DMS 273 (cell line): ENCODE measurements around the gene OGFOD3.

Experiments
- DNase-seq: peaks from one replicate; lab custom pipeline; 2025; ENCODE audit not compliant: unreplicated experiment; lab: John Stamatoyannopoulos, UW

The OGFOD3 gene

DNA sequence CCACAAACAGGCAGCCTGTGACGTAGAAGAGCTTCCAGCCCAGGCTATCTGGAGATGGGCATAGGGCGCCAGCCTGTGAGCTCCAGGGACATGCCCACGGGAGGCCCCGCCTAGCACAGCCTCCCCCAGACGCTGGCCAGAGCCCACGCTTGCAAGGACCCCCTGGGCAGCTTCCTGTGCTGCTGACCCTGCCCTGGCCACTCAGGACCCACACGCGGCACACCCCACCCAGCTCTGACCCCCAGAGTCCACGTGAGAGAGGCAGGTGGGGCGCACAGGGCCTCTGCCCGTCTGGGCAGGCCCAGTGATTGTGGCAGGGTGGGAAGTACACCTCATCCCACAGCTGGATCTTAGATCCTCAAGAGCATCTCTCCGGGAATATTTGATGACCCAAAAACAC lies 28.3 kb upstream of the OGFOD3 start:
- DNase-seq: no peak

GRCh38 chr17:82446124-82446523 lies 27.7 kb upstream of the OGFOD3 start:
- DNase-seq: no peak

DNA sequence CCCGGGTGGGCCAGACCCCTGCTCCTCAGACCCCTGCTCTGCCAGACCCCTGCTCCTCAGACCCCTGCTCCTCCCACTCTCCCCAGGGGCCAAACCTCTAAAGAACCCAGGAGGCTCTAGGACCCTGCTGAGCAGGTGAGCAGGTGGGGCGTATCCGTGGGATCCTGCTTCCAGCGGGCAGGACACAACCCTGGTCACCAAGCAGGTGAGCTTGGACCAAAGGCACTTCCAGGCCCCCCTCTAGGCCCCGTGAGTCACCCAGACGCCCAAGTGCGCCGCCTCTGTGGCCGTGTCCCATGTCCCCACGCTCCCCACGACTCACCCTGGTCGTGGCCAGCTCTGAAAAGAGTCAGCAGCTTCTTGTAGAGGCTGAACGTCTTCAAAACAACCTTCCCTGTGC lies 27.2 kb upstream of the OGFOD3 start:
- DNase-seq: no peak

- no peak for DNase-seq
Measured at GRCh38 chr17:82444941-82445521, 26.6 kb upstream of the OGFOD3 start.

DNA sequence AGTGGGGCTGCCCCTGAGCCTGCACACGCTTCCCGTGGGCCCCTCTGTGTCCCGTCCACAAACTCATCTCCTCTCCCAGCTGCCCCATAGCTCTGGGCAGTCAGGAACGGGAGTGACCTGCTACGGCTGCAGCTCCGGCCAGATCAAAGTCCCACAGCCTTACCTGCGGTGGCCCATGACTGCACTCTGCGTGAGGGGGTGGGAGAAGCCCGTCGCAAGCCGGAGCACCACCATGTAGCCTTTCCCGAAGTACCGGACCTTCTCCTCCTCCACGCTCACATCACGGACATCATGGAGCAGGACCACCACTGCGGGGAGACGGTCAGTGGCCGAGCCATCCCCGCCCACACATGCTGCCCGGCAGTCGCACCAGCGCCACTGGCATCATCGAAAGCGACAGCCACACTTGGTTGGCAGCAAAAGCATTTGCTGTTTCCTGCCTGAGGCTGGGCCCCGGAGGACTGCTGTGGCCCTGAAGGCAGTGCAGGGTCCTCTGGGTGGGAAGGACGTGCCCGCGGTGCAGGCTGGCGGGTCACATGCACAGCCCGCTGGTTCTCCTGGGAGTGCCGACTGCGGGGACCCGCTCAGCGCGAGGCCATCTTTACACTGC lies 26.0 kb upstream of the OGFOD3 start:
- DNase-seq: no peak

DNA sequence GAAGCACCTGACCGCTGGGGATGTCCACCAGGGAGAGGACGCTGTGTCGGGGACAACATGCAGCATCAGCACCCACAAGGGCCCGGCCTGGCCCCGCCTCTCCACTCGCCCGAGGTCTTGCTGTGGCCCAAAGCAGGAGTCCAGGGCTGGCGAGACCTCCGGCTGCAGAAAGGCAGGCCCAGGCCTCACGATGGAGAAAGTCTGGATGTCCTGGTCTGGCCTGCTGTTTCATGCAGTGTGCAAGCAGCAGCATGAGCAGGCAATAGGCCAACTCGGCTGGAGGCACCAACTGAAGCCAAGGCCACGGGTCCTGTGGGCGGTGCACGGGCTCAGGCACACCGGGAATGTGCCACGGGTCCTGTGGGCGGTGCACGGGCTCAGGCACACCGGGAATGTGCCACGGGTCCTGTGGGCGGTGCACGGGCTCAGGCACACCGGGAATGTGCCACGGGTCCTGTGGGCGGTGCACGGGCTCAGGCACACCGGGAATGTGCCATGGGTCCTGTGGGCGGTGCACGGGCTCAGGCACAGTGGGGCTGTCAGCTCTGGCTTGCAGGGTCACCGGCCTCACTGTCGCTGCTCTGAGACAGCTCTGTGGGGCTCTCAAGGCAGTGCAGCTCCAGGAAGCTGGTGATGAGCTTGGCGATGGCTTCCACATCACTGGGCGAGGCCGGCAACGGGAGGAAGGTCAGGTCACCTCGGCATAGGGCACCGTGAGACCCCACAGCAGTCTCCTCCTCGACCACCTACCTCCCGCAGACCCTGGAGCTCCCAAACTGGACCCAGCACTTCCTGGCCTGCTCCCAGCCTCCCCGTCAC lies 25.3 kb upstream of the OGFOD3 start:
- no peak for DNase-seq

- DNase-seq: no peak
Measured at GRCh38 chr17:82442643-82443464, 24.5 kb upstream of the OGFOD3 start.

DNA sequence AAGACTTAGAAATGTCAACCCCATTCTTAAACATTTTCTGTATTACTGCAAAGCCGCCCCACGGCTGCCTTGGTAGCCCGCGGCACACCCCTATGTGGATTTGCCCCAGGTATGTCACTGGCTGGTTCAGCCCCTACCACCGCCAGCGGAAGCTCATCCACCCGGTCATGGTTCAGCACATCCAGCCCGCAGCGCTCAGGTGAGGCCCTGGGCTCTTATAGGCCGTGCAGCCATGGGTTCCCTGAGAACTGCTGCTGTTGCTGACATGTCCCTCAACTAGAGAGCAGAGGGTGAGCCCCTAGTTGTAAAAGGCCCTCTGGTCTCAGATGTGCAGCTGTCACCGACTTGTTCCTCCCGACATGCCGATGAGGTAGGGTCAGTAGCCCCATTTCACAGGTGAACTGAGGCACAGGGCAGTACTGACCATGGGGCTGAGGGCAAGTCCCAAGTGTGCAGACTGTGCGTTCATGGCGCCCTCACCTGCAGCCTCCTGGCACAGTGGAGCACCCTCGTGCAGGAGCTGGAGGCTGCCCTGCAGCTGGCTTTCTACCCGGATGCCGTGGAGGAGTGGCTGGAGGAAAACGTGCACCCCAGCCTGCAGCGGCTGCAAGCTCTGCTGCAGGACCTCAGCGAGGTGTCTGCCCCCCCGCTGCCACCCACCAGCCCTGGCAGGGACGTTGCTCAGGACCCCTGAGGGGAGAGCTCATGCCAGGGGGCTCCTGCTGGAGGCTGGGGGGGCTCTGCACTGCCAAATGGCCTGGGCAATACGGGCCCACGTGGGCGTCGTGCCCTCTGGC lies 23.5 kb upstream of the OGFOD3 start:
- DNase-seq: no peak

- DNase-seq: peak; percentile 86
Measured at GRCh38 chr17:82440991-82441627, 22.7 kb upstream of the OGFOD3 start.

DNA sequence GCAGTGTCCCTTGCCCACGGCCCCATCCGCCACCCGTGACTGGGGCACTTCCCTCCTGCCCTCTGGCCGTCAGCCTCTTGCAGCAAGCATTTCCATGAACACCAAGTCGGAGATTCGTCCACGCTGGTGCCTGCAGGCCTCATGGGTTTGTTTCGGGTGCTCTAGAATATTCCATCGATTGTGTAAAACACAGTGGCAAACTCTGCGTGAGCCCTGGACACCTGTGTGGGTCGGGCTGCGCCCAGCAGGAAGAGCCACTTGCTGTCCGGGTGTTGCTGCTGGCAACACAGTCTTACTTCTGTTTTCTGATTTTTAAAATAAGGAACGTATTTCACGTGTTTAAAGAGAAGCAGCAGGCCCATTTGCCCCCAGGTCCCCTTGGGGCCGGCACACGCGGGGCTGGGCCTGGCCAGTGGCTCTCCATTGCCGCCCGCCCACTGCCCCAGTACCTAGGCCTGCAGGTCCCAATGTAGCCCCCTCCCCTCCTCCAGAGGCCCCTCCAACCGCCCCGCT lies 22.1 kb upstream of the OGFOD3 start:
- no peak for DNase-seq

DNA sequence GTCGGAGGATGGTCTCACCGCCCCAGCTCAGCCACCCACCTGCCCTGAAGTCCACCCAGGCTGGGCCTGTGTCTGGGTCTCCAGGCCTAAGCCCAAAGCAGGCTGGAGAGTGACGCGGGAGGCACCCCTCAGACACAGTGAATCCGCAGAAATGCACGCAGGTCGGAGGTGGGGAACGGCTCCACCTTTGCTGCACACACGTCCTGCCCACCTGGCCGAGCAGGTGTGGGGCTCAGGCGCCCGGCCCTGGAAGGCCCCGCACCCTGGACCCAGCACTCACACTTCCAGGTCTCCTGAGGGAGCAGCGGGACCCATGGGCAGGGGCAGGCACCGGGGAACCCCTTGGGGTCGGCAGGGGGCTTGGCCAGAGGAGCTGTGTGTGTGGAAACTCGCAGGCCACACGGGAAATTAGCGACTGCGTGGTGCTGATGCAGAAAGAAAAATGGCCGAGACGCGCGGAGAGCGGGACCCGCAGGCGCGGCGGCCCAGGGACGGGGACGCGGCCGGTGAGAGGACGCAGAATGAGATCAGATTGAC lies 21.5 kb upstream of the OGFOD3 start:
- no peak for DNase-seq

GRCh38 chr17:82439194-82439828 lies 20.9 kb upstream of the OGFOD3 start:
- no peak for DNase-seq

- DNase-seq: no peak
Measured at GRCh38 chr17:82438401-82439193, 20.2 kb upstream of the OGFOD3 start.

- no peak for DNase-seq
Measured at GRCh38 chr17:82437325-82437668, 18.9 kb upstream of the OGFOD3 start.

DNA sequence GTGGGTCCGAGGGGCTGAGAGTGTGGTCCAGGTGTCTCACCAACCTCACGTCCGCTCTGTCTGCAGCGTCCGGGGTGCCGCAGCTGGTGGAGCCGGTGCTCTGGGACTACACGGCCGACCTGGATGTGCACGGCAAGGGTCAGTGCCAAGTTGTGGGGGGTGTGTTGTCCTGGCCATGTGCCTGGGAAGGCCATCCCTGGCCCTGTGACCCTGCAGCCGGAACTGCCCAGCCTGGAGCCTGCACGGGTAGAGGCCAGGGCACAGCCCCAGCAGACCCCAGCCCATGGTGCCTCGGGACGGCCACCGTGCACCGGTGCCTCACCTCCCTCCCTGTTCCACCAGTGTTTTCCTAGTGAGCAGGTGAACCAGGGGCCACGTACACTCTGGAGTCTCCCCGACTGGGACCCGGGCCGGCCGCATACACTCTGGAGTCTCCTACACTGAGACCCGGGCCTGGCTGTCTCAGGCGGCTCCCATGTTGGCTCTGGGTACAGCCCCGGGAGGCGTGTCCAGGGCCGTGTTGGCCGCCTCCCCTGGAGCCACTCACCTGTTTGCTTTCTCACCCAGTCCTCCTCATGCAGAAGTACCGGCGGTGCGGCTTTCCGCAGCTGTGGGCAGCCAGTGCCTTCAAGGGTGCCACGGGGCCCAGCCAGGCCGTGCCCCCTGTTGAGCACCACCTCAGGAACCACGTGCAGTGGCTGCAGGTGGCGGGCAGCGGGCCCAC lies 18.4 kb upstream of the OGFOD3 start:
- no peak for DNase-seq

GRCh38 chr17:82435601-82436583 lies 17.5 kb upstream of the OGFOD3 start:
- DNase-seq: no peak

DNA sequence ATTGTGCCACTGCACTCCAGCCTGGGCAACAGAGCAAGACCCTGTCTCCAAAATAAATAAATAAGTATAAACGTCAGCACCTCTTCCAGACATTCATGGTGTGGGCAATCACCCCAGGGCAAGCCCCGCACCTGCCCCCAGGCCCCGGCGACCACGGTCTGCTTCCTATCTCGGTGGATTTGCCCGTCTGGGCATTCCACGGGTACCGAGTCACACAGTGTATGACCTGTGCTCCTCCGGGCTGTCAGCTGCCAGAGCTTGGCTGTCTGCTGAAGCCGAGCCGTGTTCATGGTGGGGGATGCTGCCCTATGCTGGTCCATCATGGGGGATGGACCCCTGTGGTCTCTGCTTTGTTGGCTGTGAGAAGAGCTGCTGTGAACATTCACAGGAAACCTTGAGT lies 16.7 kb upstream of the OGFOD3 start:
- no peak for DNase-seq
